Parietal lobe (tissue), 1 donor: Measurements from ENCODE around the gene GARIN5B. TPM values are rescaled to one million over a fixed set of nuclear protein-coding genes. Genes with fewer than 3 reads are reported as not detected.

ENCODE experiments used
- total RNA-seq: library from RNA; depleted of rRNA; stranded (reverse); fragments of >200 nt; gene quantifications from one replicate; pipeline ENCODE4 v1.2.3, GENCODE V29; 2014

The GARIN5B gene
- total RNA-seq, result not detected

DNA sequence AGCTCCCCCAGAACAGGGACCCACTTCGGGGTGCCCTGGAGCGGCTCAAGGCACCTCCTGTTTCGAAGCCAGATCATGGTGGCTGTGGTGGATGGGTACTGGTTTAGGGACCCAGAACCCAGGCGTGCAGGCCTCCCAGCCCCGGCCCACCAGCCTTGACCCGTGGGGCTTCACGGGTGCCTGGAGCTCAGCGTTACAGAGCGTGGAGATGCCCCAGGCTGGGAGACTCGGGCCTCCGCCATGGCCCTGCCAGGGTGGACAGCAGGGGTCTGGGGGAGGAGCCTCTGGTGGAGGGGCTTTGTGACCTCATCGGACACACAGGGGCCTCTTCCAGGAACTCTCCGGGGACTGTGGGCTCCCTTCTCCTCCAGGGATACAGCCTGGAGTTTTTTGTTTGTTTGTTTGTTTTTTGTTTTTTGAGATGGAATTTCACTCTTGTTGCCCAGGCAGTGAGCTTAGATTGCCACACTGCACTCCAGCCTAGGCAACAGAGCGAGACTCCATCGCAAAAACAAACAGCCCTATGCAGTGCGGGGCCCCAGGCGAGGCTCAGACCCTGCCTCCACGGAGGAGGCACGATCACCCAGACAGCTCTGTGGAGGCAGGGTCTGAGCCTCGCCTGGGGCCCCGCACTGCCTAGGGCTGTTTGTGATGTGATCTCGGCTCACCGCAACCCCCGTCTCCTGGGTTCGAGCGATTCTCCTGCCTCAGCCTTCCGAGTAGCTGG lies at the start of gene GARIN5B:
Gene GARIN5B, minus strand, starts transcription at position 271 of the 727 bp plus-strand sequence. Its CDS starts 194 bp downstream, at position 77.

DNA sequence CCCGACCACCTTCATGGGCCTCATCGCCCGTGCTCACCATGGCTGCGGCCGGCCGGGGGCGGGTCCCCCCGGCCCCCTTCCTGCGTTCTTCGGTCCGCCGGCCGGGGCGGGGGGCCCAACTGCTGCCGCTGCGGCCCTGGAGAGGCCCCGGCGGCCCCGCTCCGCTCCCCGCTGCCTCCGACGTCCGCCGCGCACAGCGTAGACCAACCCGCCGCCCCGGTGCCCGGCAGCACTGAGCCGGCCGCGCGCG lies 44.4 kb upstream of the GARIN5B start, which contains the start of gene UBE2S:
Gene UBE2S, minus strand, starts transcription at position 239 of the 250 bp plus-strand sequence. Its CDS starts 199 bp downstream, at position 40.

DNA sequence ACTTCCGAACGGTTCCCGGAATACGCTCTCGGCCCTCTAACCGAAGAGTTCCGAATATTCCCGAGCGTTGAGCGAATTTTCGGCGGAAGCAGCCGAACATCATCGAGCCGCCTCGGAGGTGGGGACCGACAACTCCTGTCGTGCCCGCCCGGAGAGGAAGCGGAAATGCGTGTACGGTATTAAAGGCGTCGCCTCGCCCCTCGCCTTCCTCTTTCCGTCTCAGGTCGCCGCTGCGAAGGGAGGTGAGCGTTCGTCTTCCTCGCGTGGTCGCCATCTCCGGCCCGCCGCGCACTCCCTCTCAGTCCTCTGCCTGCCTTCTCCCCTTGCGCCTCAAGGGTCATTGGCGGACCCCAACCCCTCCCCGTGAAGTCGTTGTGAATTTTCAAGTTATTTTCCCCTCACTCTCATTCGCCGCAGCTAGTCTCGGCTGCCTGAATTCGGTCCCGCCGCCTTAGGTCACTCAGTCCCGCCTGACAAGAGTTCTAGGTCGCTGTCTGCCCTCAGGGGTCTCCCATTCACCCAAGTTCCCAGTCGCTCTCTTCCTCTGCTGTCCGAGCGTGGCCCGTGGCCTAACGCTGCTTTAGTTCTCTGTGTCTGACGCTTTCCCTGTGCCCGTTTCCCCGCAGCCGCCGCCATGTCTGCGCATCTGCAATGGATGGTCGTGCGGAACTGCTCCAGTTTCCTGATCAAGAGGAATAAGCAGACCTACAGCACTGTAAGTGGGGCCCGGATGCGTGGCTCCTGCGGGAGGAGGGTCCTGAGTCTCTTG lies 22.8 kb upstream of the GARIN5B start, which contains the start of gene RPL28:
Gene RPL28, plus strand, starts transcription at position 209 of the 769 bp plus-strand sequence. Its CDS starts 426 bp downstream, at position 635.

DNA sequence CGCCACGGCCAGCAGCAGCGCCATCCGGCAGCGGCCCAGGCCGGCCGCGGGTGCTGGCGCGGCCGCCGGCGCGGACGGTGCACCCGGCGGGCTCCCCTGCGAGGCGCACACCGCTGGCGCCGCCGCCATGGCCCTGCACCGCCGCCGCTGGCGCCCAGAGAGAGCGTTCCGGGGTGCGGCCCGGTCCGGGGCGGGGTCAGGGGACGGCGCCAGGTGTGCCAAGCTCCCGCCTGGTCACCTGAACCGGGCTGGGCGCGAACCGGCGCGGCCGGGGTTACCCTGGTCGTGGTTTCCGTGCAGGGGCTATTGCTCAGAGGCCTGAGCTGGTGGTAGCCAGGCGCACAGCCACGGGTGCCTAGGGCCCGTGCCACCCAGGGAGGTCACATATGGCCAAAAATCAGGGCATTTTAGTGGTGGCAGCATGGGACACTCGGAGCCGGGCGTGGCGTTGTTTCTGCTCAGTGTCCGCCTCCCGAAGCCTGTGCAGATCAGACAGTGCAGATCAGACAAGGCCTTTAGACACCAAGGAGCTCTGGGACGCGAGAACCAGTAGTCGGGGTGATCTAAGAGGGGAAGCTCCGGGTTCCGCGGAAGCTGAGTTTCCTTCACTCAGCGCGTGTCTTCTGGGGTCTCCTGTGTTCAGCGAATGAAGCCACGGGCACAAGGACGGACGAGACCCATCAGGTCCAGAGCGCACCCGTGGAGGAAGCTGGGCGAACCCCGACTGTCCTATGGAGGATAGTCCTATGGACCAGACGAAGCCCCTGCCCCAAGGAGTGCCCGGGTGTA lies 21.3 kb upstream of the GARIN5B start, which contains the start of gene TMEM238:
Gene TMEM238, minus strand, starts transcription at position 162 of the 789 bp plus-strand sequence. Its CDS starts 33 bp downstream, at position 129.

DNA sequence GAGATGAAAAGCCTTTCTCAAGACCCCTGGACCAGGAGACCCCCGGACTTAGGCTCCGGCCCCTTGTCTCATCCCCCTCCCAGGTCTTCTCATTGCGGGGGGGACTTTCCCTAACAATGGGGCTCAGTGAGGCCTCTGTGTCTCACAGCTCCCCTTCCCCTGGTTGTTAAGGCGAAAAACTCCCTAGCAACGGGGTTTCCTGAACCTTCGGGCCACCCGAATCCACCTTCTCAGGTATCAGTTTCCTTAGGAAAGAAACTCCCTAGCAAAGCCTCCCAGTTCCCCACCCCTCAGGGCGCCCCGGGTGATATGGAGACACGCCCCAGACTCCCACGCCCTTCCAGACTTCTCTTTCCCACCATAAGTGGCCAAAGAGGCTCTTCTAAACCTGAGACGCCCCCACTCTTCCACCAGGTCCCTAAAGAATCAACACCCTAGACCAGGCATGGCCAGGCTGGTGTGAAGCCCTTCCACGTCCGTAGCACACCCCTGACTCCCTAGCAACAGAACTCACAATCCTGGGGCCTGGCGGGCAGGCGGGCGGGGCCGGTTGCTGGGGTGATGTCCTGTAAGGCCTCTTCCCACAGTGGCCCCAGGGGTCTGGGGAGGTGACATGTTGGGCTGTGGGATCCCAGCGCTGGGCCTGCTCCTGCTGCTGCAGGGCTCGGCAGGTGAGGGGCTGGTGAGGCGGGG lies 13.3 kb upstream of the GARIN5B start, which contains the start of gene TMEM190:
Gene TMEM190, plus strand, starts transcription at position 586 of the 693 bp plus-strand sequence. Its CDS starts 28 bp downstream, at position 614.

DNA sequence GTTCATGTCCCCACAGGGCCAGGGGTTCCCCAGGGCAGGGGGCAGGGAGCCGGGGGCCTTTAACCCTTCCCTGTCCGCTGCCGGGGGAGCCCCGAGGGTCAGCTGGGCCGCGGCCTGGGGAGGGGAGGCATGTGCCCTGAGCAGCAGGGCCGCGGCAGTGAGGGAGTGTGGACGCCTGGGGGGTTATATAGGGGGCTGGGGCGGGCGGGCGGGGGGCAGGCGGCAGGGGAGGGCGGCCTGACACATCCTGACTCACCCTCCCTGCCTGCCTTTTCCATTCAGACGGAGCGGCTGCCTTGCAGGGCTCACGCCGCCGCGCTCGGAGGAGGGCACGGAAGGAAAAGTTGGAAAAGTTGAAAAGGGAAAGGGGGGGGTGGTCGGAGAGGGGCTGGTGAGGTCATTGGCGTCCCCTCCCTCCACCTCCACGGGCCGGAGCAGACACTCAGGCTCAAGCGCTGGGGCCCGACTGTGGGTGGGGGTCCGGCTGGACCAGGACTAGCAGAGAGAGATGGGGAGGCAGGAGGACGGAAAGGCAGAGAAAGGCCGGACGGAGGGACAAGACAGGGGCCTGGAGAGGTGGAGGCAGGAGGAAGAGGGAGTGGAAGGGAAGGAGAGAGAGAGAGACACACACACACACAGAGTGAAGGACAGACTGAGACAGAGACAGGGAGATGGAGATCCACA lies 7.4 kb upstream of the GARIN5B start, which contains the start of gene IL11:
Gene IL11, minus strand, starts transcription at position 159 of the 684 bp plus-strand sequence. Its CDS starts 153 bp downstream, at position 6.

DNA sequence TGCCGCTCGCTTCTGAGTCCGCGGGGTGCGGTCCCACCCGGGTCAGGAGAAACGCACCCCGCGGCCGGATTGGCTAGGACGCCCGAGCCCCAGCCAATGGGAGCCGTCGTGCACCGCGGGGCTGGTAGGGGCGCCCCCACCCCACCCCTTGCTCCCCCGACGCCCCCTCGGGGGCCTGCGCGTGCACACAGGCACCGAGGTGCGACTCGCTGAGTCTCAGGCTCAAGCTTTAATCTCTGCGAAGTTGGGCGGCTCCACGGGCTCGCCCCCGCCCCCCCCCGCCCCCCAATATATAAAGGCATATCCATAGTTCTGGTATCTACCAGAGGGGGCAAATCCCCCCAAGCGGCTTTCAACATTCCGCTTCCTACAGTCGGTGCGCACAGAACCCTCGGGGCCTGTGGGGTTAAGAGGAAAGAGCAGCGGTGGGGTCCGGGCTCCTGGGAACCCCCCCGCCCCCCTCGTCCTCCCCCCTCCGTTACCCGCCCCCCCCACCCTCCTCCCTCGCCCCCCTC lies 8.3 kb downstream of the GARIN5B start, which contains the start of gene COX6B2:
Gene COX6B2, minus strand, starts transcription at position 22 of the 515 bp plus-strand sequence. CDS start 198 bp downstream, outside the sequence.

DNA sequence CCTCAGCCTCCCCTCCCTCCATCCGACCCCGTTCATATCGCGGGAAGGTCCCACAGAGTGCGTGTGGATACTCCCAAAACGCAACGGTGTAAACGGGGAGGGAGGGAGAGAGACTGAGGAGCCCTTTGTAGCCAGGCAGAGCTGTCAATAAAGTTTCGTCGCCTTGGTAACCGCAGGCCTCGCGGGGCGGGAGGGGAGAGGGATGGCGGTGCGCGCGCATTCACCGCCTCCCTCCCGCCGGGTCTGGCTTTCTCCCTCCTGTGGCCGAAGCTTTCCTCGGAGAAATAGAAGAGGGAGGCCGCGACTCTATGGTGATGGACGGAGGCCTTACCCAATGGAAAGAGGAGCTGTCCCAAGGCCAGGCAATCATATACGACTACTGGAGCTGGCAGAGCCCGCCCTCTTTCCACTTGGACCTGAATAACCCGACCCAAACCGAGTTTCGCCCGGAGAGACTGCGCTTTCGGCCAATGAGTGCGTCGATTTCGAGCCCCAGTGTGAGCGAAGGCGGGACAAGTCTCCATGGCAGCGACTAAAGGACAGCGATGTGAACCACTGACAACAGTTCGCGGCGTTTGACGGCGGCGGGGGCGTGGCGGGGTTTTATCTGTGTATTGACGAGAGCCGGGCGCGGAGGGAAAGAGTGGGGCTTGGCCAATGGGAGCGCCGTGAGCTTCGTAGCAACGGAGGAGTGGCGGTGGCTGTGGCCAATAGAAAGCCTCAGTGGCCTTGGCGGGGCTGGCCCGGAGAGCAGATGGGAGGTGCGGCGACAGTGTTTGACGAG lies 23.8 kb downstream of the GARIN5B start, which contains the start of gene KMT5C:
Gene KMT5C, plus strand, starts transcription at position 772 of the 784 bp plus-strand sequence. CDS start 2,061 bp downstream, outside the sequence.

DNA sequence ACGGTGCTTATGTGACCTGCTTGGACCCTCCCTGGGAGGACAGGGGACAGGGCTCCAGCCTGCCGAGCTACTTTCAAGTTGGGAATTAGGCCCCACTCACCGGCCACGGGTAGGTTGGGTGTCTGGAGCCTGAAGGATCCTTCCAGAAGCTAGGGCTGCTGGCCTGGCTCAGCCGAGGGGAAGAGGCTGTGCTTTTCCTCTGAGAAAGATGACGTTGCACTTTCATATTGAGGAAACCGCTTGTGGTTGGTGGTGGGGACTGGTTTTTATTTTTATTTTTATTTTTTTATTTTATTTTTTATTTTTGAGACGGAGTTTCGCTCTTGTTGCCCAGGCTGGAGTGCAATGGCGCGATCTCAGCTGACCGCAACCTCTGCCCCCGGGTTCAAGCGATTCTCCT lies 37.9 kb downstream of the GARIN5B start, which contains the start of gene TMEM150B:
Gene TMEM150B, minus strand, starts transcription at position 170 of the 400 bp plus-strand sequence. CDS start 4,305 bp downstream, outside the sequence.

Other genes starting within 250 kb of the GARIN5B start
- 32.6 TPM for gene PPP1R12C, start 245.6 kb downstream of the GARIN5B start, total RNA-seq
- 0.94 TPM for gene TNNT1, start 214.1 kb downstream of the GARIN5B start, total RNA-seq
- 0.94 TPM for gene TNNI3, start 205.5 kb downstream of the GARIN5B start, total RNA-seq
- 0.94 TPM for gene DNAAF3, start 196.6 kb downstream of the GARIN5B start, total RNA-seq
- 47.9 TPM for gene SYT5, start 183.0 kb downstream of the GARIN5B start, total RNA-seq
- gene PTPRH, start 153.8 kb downstream of the GARIN5B start, total RNA-seq, result not detected
- 4.4 TPM for gene TMEM86B, start 134.5 kb downstream of the GARIN5B start, total RNA-seq
- gene PPP6R1, start 104.2 kb downstream of the GARIN5B start, total RNA-seq, result 25.0 TPM
- gene HSPBP1, start 83.2 kb downstream of the GARIN5B start, total RNA-seq, result 20.3 TPM
- gene BRSK1, start 79.3 kb downstream of the GARIN5B start, total RNA-seq, result 82.9 TPM
- not detected for gene TMEM150B, start 37.9 kb downstream of the GARIN5B start, total RNA-seq
- gene KMT5C, start 23.4 kb downstream of the GARIN5B start, total RNA-seq, result 15.0 TPM
- gene COX6B2, start 8.5 kb downstream of the GARIN5B start, total RNA-seq, result not detected
- gene IL11, start 7.2 kb upstream of the GARIN5B start, total RNA-seq, result not detected
- not detected for gene TMEM190, start 13.6 kb upstream of the GARIN5B start, total RNA-seq
- not detected for gene TMEM238, start 21.0 kb upstream of the GARIN5B start, total RNA-seq
- 157 TPM for gene RPL28, start 22.7 kb upstream of the GARIN5B start, total RNA-seq
- 22.8 TPM for gene UBE2S, start 44.5 kb upstream of the GARIN5B start, total RNA-seq
- 8.5 TPM for gene SHISA7, start 80.0 kb upstream of the GARIN5B start, total RNA-seq
- gene ISOC2, start 98.4 kb upstream of the GARIN5B start, total RNA-seq, result 13.1 TPM
- gene C19orf85, start 101.5 kb upstream of the GARIN5B start, total RNA-seq, result not detected
- 1.6 TPM for gene ZNF628, start 113.4 kb upstream of the GARIN5B start, total RNA-seq
- gene NAT14, start 121.9 kb upstream of the GARIN5B start, total RNA-seq, result 12.5 TPM
- 0.63 TPM for gene SSC5D, start 125.2 kb upstream of the GARIN5B start, total RNA-seq
- not detected for gene SBK2, start 173.9 kb upstream of the GARIN5B start, total RNA-seq
- gene SBK3, start 182.3 kb upstream of the GARIN5B start, total RNA-seq, result not detected
- 2.8 TPM for gene ZNF579, start 217.6 kb upstream of the GARIN5B start, total RNA-seq
- gene FIZ1, start 236.3 kb upstream of the GARIN5B start, total RNA-seq, result 3.8 TPM
- gene ZNF524, start 237.0 kb upstream of the GARIN5B start, total RNA-seq, result 4.7 TPM
- 3.1 TPM for gene ZNF865, start 242.4 kb upstream of the GARIN5B start, total RNA-seq